ENCODE data around the gene PRKAB1.

DNA sequence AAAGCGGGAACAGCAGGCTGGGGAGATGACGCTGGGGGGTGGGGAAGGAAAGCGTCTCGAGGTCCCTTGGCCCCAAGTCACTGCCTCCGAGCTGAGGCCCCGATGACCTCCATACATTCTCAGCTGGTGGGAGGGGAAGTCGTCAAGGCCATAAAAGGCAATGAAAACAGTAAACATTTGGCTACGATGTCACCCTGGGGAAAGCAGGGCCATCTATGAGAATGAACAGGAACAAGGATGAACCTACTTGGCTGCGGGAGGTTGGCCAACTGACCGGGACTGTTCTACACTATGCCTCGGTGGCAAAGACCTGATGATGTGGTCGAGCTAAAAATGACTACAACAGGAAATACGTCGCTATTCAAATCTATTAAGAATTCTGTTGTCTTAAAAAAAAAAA is 19.5 kb downstream of the PRKAB1 start:
- TF ChIP-seq, protein P1, sequence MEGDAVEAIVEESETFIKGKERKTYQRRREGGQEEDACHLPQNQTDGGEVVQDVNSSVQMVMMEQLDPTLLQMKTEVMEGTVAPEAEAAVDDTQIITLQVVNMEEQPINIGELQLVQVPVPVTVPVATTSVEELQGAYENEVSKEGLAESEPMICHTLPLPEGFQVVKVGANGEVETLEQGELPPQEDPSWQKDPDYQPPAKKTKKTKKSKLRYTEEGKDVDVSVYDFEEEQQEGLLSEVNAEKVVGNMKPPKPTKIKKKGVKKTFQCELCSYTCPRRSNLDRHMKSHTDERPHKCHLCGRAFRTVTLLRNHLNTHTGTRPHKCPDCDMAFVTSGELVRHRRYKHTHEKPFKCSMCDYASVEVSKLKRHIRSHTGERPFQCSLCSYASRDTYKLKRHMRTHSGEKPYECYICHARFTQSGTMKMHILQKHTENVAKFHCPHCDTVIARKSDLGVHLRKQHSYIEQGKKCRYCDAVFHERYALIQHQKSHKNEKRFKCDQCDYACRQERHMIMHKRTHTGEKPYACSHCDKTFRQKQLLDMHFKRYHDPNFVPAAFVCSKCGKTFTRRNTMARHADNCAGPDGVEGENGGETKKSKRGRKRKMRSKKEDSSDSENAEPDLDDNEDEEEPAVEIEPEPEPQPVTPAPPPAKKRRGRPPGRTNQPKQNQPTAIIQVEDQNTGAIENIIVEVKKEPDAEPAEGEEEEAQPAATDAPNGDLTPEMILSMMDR (IDR thresholded peaks at IDR 0.05): no peak
- TF ChIP-seq ZFX (IDR thresholded peaks at IDR 0.05; ENCODE audit: borderline replicate concordance): no peak

Measured in 22Rv1 (cell line).